Stimulated activated CD8-positive, alpha-beta memory T cell treated with anti-CD3 and anti-CD28 coated beads, Interleukin-4, amount 100 ng/mL, for 4 hours (primary cell): Measurements from ENCODE around the gene C3orf85.
"Not testable (repeated sequence)": the region's sequence is repeated elsewhere in the genome, so short reads cannot be mapped to it uniquely, and the experiment has no call there.

Experiments used
- DNase-seq, 2 donors: peaks; one replicate each; pipeline ENCODE4 v3.0.0-alpha.2; 2020; ENCODE audit warnings: low read depth in 2 of 2, low spot score in 1 of 2

C3orf85 gene

GRCh38 chr3:109136523-109136922 is at the start of gene C3orf85:
TSS of gene C3orf85 (plus strand) at chr3:109136719. CDS start at chr3:109136848, 129 bp downstream.
- DNase-seq, result no peak

- no peak for DNase-seq
These were observed 47.3 kb upstream of the C3orf85 start for GRCh38 chr3:109089265-109089664.

GRCh38 chr3:109091846-109092245 is 44.7 kb upstream of the C3orf85 start:
- no peak for DNase-seq

- no peak for DNase-seq
These were observed 43.0 kb upstream of the C3orf85 start for GRCh38 chr3:109093561-109093960.

- no peak for DNase-seq
These were observed 41.4 kb upstream of the C3orf85 start for GRCh38 chr3:109095166-109095565.

GRCh38 chr3:109098079-109098644 is 38.4 kb upstream of the C3orf85 start:
- no peak for DNase-seq

GRCh38 chr3:109109574-109109973 is 26.9 kb upstream of the C3orf85 start:
- no peak for DNase-seq

GRCh38 chr3:109112946-109113760 is 23.4 kb upstream of the C3orf85 start:
- DNase-seq, result no peak

- no peak for DNase-seq
These were observed 21.8 kb upstream of the C3orf85 start for GRCh38 chr3:109114746-109115145.

GRCh38 chr3:109115451-109115850 is 21.1 kb upstream of the C3orf85 start:
- DNase-seq, result no peak

- no peak for DNase-seq
These were observed 20.5 kb upstream of the C3orf85 start for GRCh38 chr3:109116031-109116430.

GRCh38 chr3:109117939-109118338 is 18.6 kb upstream of the C3orf85 start, which contains the start of gene MORC1:
TSS of gene MORC1 (minus strand) at chr3:109118134. CDS start at chr3:109118059, 75 bp downstream.
- DNase-seq, result no peak

GRCh38 chr3:109118584-109118983 is 17.9 kb upstream of the C3orf85 start:
- no peak for DNase-seq

- DNase-seq, result no peak
These were observed 13.8 kb upstream of the C3orf85 start for GRCh38 chr3:109122690-109123089.

GRCh38 chr3:109125902-109126301 is 10.6 kb upstream of the C3orf85 start:
- DNase-seq, result no peak

GRCh38 chr3:109127553-109127952 is 9.0 kb upstream of the C3orf85 start:
- no peak for DNase-seq

- DNase-seq, result no peak
These were observed 5.2 kb upstream of the C3orf85 start for GRCh38 chr3:109131276-109131675.

- no peak for DNase-seq
These were observed 3.6 kb upstream of the C3orf85 start for GRCh38 chr3:109132801-109133473.

- DNase-seq, result not testable (repeated sequence)
These were observed 3.1 kb upstream of the C3orf85 start for GRCh38 chr3:109133474-109133816.

- DNase-seq, result no peak
These were observed 1.2 kb downstream of the C3orf85 start for GRCh38 chr3:109137761-109138160.

- DNase-seq, result no peak
These were observed 3.8 kb downstream of the C3orf85 start for GRCh38 chr3:109140318-109140717.

GRCh38 chr3:109143646-109144045 is 7.1 kb downstream of the C3orf85 start:
- no peak for DNase-seq
